T-helper 2 cell (primary cell): ENCODE data around the gene RNF181.
"Not testable (repeated sequence)": the region's sequence is repeated elsewhere in the genome, so short reads cannot be mapped to it uniquely, and the experiment has no call there.

Experiments used
- DNase-seq, 5 experiments: peaks; one replicate each; pipeline versions ENCODE4 v3.0.0 to v3.0.0-alpha.2; 2012 to 2022

Gene RNF181

DNA sequence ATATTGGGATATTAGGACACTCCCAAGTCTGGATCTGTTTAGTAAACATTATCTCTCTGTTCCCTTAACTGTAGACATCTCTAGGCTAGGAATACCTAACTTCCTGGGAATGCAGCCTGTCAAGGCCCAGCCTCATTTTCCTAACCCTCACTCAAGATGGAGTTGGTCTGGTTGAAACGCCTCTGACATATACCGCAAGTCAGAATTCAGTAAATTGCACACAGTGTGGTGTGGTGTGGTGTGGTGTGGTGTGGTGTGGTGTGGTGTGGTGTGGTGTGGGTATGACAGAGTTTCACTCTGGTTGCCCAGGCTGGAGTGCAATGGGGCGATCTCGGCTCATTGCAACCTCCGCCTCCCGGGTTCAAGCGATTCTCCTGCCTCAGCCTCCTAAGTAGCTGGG is 19.2 kb downstream of the RNF181 start:
- DNase-seq: peak in 1 of 5 experiments; percentile 33

DNA sequence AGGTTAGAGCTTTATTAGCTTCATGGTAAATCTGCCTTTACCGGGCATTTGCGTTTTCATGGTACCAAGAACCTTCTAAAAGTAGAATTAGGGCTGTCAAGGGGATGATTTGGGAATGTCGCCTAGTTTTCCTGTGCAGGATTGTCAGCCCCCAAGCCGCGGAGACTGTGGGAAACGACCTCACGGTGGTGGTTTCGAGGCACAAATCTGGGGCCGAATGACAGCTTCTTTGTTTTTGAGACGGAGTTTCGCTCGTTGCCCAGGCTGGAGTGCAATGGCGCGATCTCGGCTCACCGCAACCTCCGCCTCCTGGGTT is 19.8 kb downstream of the RNF181 start:
- DNase-seq: no peak

DNA sequence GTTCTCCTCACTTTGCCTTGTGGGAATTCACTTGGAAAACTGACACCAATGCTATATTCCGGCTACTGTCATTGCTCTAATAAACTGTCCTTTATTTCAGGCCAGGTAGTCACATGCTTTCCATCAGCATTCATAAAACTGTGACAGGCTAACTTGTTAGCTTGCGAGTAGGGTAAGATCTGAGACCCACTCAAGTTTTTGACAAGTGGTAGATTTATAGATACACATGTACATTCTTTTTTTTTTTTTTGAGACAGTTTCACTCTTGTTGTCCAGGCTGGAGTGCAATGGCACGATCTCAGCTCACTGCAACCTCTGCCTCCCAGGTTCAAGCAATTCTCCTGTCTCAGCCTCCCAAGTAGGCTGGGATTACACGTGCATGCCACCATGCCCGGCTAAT is 22.2 kb downstream of the RNF181 start:
- not testable (repeated sequence) for DNase-seq

DNA sequence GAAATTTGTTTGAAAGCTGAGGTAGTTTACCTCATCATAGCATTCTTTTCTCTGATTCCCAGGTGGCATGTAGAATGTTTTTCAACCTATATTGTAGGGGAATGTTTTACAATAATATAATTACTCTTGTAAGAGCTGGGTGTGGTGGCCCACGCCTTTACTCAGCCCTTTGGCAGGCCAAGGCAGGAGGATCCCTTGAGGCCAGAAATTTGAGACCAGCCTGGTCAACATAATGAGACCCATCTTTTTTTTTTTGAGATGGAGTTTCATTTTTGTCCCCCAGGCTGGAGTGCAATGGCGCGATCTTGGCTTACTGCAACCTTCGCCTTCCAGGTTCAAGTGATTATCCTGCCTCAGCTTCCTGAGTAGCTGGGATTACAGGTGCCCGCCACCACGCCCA is 24.1 kb downstream of the RNF181 start:
- DNase-seq: no peak

DNA sequence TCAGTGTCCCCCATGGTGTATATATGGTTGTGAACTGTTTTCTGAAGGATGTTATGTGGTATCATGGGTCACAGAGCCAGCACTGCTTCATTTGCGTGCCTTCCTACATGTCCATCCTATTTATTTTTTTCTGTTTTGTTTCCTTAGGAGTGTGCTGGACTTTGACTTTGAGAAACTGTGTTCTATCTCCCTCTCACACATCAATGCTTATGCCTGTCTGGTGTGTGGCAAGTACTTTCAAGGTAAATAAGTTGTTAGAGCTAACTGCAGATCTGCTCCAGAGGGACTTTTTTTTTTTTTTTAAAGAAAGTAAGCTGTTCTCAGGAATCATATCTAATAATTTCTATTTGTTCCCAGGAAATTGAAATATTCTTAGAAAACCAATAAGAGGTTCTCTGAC is 25.8 kb downstream of the RNF181 start:
- no peak for DNase-seq

DNA sequence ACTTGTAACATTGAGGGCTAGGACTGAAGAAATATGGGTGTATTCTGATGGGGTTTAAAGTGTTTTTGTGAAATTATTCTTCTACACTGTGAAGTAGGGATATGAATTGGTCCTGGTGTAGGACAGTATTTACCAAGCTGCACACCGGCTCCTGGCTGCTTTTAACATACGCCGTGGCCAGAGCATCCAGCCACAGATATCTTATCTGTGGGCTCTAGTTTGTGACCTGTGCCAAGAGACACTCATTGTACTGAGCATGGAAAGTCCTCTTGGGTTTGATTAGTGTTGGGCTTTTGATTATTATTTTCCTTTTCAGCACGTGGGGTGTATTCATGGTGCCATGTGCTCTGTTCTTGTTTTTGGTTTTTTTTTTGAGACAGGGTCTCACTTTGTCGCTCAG is 28.4 kb downstream of the RNF181 start:
- DNase-seq: no peak

DNA sequence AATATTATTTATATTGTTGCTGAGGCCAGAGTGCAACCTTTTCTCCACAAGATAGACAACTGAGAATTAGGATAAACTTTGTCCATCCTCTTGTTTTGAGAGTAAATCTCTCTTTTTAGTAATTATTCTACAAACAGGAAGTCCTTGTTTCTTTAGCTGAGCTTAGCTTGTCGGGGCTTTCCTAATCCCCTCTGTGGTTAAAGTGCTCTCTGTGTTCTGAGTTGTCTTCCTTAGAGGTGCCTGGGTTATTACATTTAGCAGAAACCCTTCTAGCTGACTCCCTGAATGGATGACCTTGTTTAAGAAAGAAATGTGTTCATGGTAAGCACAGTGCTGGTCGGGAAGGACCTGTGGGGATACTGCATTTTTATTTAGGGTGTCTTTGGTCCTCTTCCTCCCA is 33.1 kb downstream of the RNF181 start:
- DNase-seq: peak in 1 of 5 experiments; percentile 69

DNA sequence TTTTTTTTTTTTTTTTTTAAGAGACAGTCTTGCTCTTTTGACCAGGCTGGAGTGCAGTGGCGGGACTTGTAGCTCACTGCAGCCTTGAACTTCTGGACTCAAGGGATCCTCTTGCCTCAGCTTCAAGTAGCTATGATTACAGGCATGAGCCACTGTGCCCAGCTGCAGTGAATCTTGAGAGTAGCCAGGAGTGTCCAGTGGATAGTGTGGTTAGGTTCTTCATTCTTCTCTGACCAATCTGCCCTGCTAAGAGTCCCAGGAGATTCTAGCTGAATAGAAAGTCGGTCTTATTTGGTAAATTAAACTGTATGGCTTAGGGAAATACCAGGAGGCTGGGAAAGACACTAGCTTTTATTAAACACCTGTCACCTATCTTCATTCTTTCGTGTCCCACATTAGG is 35.8 kb downstream of the RNF181 start:
- no peak for DNase-seq

DNA sequence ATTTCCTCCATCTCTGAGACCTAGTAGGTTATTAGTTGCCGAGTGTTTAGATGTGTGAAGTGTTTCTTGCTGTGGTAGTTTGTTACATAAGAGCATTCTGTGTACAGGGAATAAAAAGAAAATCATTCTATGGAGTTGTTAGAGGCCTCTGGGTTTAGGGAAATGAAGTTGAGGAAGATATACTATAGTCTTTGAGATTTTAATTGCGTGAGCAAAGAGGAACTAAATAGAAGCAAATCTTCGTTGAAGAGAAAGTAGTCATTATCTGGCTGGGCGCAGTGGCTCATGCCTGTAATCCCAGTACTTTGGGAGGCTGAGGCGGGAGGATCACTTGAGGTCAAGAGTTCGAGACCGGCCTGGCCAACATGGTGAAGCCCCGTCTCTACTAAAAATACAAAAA is 39.5 kb downstream of the RNF181 start:
- DNase-seq: no peak

DNA sequence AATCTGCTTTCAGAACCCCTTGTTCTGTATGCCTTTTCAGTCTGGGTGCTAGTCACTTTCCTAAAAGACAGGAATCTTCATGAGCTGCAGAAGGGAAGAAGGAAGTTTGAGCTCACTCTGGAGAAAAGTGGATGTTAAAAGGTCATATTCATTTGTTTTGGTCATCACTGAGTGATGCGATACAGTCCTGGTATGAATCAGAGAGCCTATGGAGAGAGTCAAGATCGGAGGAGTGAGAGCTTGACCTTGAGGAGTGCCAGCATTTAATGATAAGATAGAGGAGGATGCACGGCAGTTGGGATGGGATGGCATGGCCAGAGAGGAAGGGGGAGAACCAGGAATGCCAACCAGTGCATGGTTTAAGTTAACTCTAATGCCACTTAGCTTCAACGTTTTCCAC is 40.1 kb downstream of the RNF181 start:
- DNase-seq: no peak

DNA sequence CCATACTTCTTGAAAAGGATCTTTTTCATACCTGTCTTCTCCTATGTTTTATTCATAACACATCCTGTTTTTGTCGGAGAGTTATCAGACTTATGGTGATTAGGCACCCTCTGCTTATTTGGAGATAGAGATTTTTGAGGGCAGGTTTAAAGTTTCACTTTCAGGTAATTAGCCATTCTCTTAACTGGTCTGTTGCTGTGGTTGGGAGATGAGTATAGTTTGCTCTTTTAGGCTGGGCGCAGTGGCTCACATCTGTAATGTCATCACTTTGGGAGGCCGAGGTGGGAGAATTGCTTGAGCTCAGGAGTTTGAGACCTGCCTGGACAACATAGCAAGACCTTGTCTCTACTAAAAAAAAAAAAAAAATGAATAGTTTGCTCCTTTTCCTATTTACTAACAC is 47.2 kb downstream of the RNF181 start:
- peak in 1 of 5 experiments; percentile 84 for DNase-seq

DNA sequence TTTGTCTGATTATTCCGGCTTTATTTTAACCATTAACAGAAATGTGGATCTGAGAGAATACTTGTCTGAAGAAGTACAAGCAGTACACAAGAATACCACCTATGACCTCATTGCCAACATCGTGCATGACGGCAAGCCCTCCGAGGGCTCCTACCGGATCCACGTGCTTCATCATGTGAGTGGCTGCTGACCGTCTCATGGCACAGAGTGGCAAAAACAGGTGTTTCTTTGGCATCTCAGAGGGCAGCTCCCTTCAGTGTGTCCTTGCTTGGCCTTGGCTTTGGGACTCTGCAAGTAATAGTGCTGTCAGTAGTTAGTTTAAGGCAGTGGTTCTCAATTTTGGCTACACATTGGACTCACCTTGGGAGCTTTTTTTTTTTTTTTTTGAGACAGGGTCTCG is 49.4 kb downstream of the RNF181 start:
- no peak for DNase-seq

DNA sequence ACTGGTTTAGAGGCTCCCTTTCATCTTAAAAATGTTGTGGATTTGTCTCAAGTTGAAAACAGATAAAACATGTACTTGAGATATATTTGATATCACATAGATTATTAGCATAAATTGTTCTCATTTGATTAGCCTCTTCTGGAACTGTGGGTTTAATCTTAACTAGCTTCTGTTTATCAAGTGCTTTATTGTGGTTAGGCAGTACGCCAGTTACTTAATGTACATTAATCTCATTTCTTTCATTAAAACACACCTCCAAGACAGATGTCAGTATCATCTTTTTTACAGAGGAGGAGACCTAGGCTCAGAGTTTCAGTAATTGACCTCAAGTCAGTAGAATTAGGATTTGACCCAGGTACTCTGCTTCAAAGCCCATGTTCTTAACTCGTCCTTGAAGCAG is 50.6 kb downstream of the RNF181 start:
- no peak for DNase-seq
